ENCODE data around the gene MAN2B2.

Gene MAN2B2

DNA sequence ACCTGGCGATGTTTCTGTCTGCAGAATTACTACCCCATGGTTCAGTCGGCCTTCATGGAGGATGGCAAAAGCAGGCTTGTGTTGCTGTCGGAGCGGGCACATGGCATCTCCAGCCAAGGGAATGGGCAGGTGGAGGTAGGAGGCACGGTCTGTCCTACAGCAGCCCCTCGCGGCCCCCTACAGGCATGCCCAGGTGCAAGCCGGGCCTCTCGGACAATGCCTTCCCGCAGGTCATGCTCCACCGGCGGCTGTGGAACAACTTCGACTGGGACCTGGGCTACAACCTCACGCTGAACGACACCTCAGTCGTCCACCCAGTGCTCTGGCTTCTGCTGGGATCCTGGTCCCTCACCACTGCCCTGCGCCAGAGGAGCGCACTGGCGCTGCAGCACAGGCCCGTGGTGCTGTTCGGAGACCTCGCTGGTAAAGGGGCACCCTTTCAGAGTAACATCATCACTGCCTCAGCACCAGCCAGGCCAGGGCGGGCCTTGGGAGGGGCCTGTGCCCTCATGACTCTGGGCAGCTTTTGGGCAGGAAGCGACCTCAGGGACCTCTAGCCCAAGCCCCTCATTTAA, 36.0 kb downstream of the MAN2B2 start:
- H3K27me3 Mint-ChIP-seq = no peaks in the 10 kb centered on the region
- no peak for ATAC-seq (replicated peaks)

DNA sequence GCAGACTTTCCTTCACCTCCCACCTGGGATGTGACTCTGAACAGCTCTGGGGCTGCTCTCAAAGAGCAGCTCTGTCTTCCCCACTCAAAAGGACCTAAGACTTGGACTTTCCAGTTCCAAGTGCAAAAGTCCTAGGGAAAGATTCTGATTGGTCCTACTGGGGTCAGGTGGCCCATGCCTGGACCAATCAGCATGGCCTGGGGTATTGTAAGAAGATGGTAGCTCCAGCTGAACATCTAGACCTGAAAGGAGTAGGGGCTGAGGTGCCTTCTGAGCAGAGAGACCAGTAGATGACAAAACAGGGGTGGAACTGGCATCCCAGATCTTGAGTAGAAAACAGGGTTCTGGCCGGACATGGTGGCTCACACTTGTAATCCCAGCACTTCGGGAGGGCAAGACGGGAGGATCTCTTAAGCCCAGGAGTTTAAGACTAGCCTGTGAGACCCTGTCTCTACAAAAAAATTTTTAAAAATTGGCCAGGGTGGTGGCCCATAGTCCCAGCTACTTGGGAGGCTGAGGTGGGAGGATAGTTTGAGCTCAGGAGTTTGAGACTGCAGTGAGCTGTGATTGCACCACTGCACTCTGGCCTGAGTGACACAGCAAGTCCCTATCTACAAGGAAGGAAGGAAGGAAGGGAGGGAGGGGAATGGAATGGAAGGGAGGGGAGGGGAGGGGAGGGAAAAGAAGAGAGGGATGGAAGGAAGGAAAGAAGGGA, 38.1 kb downstream of the MAN2B2 start:
- Mint-ChIP-seq H3K9me3 (no peaks in the 10 kb centered on the region), H3K27ac (peak overlapping the region; percentile 59 to 81), H3K36me3 (ENCODE audit: insufficient read depth) (peaks cover 47% of the 10 kb centered on the region), H3K4me1 (ENCODE audit: low read depth in 2 of 2) (peaks cover 8 to 13% of the 10 kb centered on the region in 2 donors), H3K27me3 (no peaks in the 10 kb centered on the region), H3K4me3 (no peak overlapping the region)
- DNase-seq = no peak
- no peak for ATAC-seq (replicated peaks)

More for the DNA sequence above, 36.0 kb downstream of the MAN2B2 start:
- Mint-ChIP-seq H3K36me3 (ENCODE audit: insufficient read depth) (peaks cover 44% of the 10 kb centered on the region), H3K4me1 (ENCODE audit: low read depth in 2 of 2) (peaks cover 8 to 14% of the 10 kb centered on the region in 2 donors), H3K9me3 (no peaks in the 10 kb centered on the region), H3K4me3 (no peak overlapping the region), H3K27ac (no peak overlapping the region)
- no peak for DNase-seq

DNA sequence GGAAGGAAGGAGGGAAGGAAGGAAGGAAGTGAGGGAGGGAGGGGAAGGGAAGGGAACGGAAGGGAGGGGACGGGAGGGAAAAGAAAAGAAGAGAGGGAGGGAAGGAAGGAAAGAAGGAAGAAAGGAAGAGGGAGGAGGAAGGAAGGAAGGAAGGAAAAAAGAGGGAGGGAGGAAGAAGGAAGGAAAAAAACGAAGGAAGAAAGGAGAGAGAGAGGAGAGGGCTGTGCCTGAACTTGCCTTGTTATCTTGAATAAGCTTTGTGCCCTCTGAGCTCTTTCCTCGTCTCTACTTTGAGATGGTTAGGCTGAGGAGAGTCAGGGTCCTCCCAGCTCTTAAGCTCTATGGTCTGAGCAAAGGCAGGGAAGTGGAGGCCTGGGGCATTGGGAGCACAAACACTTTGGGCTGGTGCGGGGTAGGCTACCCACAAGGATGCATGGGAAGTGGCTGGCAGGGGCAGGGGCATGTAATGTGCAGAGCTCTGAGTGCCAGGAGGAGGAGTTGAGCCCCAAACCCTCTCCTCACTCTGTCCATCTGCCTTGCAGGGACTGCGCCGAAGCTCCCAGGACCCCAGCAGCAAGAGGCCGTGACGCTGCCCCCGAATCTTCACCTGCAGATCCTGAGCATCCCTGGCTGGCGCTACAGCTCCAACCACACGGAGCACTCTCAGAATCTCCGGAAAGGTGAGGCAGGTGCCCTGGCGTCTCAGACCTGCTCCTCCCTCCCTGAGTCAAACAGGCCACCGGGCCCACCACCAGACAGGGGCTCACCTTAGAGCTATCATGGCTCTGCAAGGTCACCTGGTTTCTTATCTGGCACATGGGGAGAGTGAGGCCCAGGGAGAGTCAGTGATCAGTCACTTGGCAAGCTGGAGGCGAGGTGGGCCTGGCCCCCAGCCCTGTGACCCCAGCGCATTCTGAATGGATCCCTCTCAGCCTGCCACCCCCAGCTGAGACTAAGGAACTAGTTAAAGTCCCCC, 39.0 kb downstream of the MAN2B2 start:
- H3K36me3 Mint-ChIP-seq (ENCODE audit: insufficient read depth) = peaks cover 48% of the 10 kb centered on the region
- peak overlapping the region in 1 of 2 donors; percentile 81 for H3K27ac Mint-ChIP-seq
- H3K4me1 Mint-ChIP-seq (ENCODE audit: low read depth in 2 of 2) = peaks cover 5 to 6% of the 10 kb centered on the region in 2 donors
- ATAC-seq (replicated peaks) (no peak), DNase-seq (no peak)
- no peak overlapping the region for H3K4me3 Mint-ChIP-seq
- no peaks in the 10 kb centered on the region for H3K27me3 Mint-ChIP-seq
- H3K9me3 Mint-ChIP-seq = no peaks in the 10 kb centered on the region

DNA sequence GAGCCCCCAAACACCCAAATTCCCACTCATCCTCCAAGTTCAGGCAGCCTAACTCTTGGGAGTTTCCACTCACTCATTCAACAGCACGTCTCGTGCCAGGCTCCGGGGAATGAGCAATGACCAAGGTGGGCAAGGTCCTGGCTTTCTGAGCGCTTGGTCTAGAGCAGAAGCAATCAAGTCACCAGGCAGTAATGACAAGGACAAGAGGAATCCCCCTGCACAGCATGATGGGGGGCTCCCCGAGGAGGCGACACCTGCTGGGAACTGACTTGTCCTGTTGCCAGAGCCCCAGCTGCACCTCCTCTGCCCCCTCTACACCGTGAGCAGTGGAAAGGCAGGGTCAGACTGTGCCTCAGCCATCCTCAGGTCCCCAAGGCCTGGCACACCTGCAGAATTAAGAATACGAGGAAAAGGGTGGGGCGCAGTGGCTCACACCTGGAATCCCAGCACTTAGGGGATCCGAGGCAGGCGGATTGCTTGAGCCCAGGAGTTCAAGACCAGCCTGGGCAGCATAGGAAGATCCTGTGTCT, 39.8 kb downstream of the MAN2B2 start:
- Mint-ChIP-seq H3K4me1 (ENCODE audit: low read depth in 2 of 2) (peaks cover 0 to 4% of the 10 kb centered on the region in 2 donors), H3K36me3 (ENCODE audit: insufficient read depth) (peaks cover 44% of the 10 kb centered on the region), H3K4me3 (no peak overlapping the region), H3K9me3 (no peaks in the 10 kb centered on the region), H3K27me3 (no peaks in the 10 kb centered on the region), H3K27ac (no peak overlapping the region)
- DNase-seq = no peak
- ATAC-seq (replicated peaks) = no peak

DNA sequence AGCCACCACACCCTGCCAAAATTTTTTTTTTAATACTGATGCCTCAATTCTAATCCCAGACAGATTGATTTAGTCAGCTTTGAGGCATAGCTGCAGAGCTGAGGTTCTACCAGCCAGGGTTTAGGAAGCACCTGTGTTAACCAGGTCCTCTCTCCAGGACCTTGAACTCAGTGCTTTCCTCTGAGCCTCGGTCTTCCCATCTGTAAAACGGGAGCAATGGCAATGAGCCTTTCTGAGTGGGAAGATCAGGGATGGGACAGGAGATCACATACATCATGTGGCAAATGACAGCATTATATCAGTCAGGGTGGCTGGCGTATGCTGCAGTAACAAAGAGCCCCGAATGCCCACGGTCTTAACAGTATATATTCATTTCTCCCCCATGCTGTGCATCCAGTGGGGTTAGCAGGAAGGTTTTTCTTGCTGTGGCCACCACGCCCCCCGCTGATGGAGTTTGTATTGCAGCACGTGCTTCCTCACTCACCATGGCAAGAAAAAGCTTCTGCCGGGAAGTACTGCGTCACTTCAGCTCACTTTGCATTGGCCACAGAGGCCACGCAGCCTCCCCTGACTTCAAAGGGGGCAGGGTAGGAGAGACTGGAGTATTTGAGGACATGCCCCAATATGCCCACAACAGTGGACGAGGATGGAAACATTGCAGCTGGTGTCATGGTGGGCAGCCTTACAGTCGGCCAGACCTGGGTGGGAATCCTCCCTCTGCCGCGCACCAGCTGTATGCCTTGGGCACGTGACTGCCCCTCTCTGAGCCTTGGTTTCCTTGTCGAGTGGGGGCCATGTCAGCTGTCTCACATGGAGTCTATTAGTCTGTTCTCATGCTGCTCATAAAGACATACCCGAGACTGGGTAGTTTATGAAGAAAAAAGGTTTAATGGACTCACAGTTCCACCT, 41.4 kb downstream of the MAN2B2 start:
- DNase-seq = no peak
- no peak for ATAC-seq (replicated peaks)
- no peaks in the 10 kb centered on the region for H3K9me3 Mint-ChIP-seq
- H3K27me3 Mint-ChIP-seq = no peaks in the 10 kb centered on the region
- peak overlapping the region; percentile 24 to 41 for H3K27ac Mint-ChIP-seq
- H3K4me3 Mint-ChIP-seq = no peak overlapping the region
- H3K4me1 Mint-ChIP-seq (ENCODE audit: low read depth in 2 of 2) = peaks cover 0 to 4% of the 10 kb centered on the region in 2 donors
- peaks cover 41% of the 10 kb centered on the region for H3K36me3 Mint-ChIP-seq (ENCODE audit: insufficient read depth)

DNA sequence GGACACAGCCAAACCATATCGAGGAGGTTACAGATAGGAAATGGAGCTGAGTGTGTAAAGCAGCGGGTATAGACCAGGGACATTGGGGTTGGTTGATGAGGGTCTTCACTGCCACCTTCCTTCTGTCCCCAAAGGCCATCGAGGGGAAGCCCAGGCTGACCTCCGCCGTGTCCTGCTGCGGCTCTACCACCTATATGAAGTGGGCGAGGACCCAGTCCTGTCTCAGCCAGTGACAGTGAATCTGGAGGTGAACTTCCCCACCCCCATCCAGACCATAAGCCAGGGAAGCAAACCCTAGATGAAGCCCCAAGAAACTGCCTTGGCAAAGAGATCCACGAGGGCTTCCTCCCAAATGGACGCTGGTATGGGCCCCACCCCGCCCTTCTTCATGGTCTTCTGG, 42.3 kb downstream of the MAN2B2 start:
- H3K27ac Mint-ChIP-seq = peak overlapping the region; percentile 24 to 41
- H3K36me3 Mint-ChIP-seq (ENCODE audit: insufficient read depth) = peaks cover 44% of the 10 kb centered on the region
- H3K27me3 Mint-ChIP-seq = no peaks in the 10 kb centered on the region
- no peaks in the 10 kb centered on the region for H3K9me3 Mint-ChIP-seq
- peaks cover 0 to under 1% of the 10 kb centered on the region in 2 donors for H3K4me1 Mint-ChIP-seq (ENCODE audit: low read depth in 2 of 2)
- DNase-seq (no peak), ATAC-seq (replicated peaks) (no peak)
- no peak overlapping the region for H3K4me3 Mint-ChIP-seq

DNA sequence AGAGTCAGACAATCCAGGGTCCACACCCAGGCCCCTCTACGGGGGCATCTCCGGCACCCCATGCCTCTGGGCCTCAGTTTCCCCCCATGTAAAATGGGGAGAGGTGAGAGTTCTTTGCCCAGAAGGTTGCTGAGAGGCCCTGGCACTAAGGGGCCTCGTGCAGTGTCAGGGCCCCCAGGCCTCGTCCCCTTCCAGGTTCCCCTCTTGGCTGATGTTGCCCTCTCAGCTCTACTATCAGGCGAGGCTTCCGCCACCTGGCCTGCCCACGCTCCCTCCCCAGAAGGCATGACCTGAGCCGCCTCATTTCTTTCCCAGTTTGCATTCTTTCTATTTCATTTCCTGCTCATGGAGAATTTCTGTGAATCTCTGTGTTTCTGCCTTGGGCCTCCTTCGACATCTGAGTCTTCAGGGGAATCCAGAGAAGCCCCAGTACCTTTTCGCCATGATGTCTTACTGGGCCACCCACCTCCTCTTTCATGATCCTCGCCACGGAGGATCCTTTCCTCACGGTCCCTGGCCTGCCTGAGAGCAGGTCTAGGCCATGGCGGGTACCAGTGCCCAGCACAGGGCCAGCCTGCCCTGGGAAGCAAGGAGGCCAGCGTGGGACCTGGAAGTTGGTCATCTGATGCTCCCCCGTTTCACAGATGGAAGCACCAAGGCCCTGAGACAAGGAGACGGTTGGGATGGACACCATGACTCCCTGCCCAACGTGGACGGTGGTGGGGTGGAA, 43.6 kb downstream of the MAN2B2 start:
- Mint-ChIP-seq H3K27ac (peak overlapping the region in 1 of 2 donors; percentile 25), H3K36me3 (ENCODE audit: insufficient read depth) (peaks cover 44% of the 10 kb centered on the region), H3K4me3 (no peak overlapping the region), H3K9me3 (no peaks in the 10 kb centered on the region), H3K4me1 (ENCODE audit: low read depth in 2 of 2) (no peaks in the 10 kb centered on the region), H3K27me3 (no peaks in the 10 kb centered on the region)
- no peak for ATAC-seq (replicated peaks)
- DNase-seq = no peak

DNA sequence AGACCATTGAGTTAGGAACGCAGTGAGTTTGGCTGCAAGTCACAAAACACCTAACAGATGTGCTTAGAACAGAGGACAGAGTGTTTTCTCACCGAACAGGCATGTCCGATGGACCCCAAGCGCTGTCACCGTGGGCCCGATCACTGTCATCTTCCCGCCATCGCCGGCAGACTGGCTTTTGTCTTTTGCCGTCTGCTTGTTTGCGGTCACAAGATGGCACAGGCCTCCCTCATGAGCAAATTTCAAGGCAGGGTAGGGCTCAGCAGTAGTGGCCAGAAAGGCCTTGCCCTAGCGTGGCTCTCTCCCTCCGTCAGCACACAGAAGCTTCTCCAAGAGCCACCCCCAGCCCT, 44.1 kb downstream of the MAN2B2 start:
- peaks cover 44% of the 10 kb centered on the region for H3K36me3 Mint-ChIP-seq (ENCODE audit: insufficient read depth)
- ATAC-seq (replicated peaks) = no peak
- H3K27me3 Mint-ChIP-seq = no peaks in the 10 kb centered on the region
- H3K4me1 Mint-ChIP-seq (ENCODE audit: low read depth in 2 of 2) = no peaks in the 10 kb centered on the region
- H3K27ac Mint-ChIP-seq = no peak overlapping the region
- DNase-seq = no peak
- no peak overlapping the region for H3K4me3 Mint-ChIP-seq
- H3K9me3 Mint-ChIP-seq = no peaks in the 10 kb centered on the region

DNA sequence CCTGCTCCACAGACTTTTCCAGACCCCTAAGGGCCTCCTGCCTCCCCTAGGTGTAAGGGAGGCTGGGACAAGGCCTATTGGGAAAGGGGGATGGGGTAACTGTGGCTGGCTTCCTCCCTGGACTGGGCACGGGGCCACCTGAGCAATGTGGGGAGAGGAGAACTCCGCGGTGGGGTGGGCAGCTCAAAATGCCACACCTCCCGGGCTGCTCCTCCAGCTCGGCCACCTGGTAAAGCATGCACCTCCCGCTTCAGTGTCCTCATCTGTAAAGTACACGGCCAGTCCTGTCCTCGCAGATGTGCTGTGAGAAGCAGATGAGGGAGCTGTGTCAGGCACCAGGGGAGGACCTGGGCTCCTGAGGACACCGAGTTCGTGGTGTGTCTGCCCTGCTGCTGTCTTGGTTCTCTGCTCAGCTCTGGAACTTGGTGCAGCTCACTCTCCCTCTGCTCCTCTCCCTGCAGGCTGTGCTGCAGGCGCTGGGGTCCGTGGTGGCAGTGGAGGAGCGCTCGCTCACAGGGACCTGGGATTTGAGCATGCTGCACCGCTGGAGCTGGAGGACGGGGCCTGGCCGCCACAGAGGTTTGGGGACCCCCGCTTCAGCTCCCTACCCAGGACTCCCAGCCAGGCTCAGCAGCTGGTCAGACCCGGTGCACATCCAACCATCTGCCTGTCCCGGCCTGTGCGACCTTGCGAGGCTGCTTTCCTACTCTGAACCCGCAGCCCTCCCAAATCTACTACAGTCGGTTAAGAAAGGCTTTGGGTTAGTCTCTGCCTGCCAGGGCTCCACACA, 44.7 kb downstream of the MAN2B2 start:
- Mint-ChIP-seq H3K4me3 (no peak overlapping the region), H3K27ac (peak overlapping the region in 1 of 2 donors; percentile 38), H3K27me3 (no peaks in the 10 kb centered on the region), H3K36me3 (ENCODE audit: insufficient read depth) (peaks cover 42% of the 10 kb centered on the region), H3K9me3 (no peaks in the 10 kb centered on the region), H3K4me1 (ENCODE audit: low read depth in 2 of 2) (no peaks in the 10 kb centered on the region)
- no peak for DNase-seq
- no peak for ATAC-seq (replicated peaks)

DNA sequence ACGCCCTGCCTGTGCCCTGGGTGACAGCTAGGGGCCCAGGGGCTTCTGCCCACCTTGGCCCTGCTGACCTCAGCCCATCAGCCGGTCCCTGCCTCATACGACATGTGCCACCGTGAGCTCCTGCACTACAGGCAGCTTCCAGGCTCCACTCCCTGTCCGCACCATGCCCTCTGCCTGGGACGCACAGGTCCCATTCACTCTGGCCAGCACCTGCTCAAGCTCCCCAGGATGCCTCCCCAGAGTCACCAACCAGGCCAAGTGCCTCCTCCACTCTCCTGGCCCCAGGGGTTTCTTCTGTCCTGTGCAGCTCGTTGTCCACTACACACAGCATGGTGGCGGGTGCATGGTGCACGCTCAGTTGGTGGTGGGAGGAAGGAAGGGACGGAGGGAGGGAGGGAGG, 45.3 kb downstream of the MAN2B2 start:
- no peaks in the 10 kb centered on the region for H3K4me1 Mint-ChIP-seq (ENCODE audit: low read depth in 2 of 2)
- H3K27ac Mint-ChIP-seq = peak overlapping the region in 1 of 2 donors; percentile 38
- H3K27me3 Mint-ChIP-seq = no peaks in the 10 kb centered on the region
- peaks cover 36% of the 10 kb centered on the region for H3K36me3 Mint-ChIP-seq (ENCODE audit: insufficient read depth)
- no peaks in the 10 kb centered on the region for H3K9me3 Mint-ChIP-seq
- no peak for DNase-seq
- H3K4me3 Mint-ChIP-seq = no peak overlapping the region
- no peak for ATAC-seq (replicated peaks)

DNA sequence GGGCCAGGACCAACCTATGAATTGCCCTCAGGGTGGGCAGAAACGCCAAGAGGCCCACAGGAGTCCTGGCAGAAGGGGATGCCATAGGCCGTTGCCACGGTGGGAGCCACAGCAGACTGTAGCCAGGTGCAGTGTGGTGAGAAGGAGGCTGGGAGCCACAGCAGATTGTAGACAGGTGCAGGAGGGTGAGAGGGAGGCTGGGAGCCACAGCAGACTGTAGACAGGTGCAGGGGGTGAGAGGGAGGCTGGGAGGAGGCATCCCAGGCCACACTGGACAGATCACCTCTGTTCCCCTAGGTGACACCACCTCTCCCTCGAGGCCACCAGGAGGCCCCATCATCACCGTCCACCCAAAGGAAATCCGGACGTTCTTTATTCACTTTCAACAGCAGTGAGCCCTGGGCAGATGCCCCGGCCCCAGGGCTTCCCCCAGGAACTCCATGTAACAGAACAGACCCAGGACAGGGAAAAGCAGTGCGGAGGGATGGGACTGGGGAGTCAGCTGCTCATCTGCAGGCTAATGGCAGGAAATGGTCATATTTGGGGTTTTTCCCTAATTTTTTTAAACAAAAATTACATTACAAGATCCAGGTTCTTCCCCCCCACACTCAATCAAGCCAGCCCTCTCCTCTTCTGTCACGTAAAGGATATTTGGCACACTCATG, 46.0 kb downstream of the MAN2B2 start:
- Mint-ChIP-seq H3K4me1 (ENCODE audit: low read depth in 2 of 2) (no peaks in the 10 kb centered on the region), H3K9me3 (no peaks in the 10 kb centered on the region), H3K4me3 (no peak overlapping the region), H3K27me3 (no peaks in the 10 kb centered on the region), H3K27ac (peak overlapping the region; percentile 53 to 79), H3K36me3 (ENCODE audit: insufficient read depth) (peaks cover 29% of the 10 kb centered on the region)
- DNase-seq (no peak), ATAC-seq (replicated peaks) (no peak)

All from effector memory CD8-positive, alpha-beta T cell (primary cell).